K562 (cell line): ENCODE results near the gene LAGE3. TPM values are rescaled to one million over a fixed set of nuclear protein-coding genes. Genes with fewer than 3 reads are reported as not detected.

Source experiments
- ATAC-seq: fragments of 200-7000 bp; cut with Tn5 transposase; 3 replicates; pipeline ENCODE4 v1.9.1; 2020; ENCODE audit warnings: moderate library complexity
- BruUV-seq: library from RNA; stranded (reverse); fragments of 400-500 nt; replicated peaks from 2 replicates; lab custom pipeline; 2021; lab: Mats Ljungman, UMichigan
- CTCF ChIA-PET: fragments of 300-600 bp; formaldehyde crosslinking; extraction: SDS; loops from one replicate; lab custom pipeline; 2021; ENCODE audit warnings: low intra/inter-chr PET ratio; lab: Yijun Ruan, JAX
- POLR2A ChIA-PET: fragments of 300-600, 350-650 bp; sonication (Branson Sonifier 250); formaldehyde crosslinking; extraction: SDS; loops from one replicate; lab custom pipeline; 2021; ENCODE audit warnings: antibody characterized with exemption, inconsistent platforms; lab: Yijun Ruan, JAX
- DNase-seq, 4 experiments: peaks; one replicate each; pipeline versions ENCODE4 v3.0.0 to v3.0.0-alpha.2; 2011 to 2018; ENCODE audit warnings: low spot score in 3 of 4, mixed read lengths in 3 of 4; ENCODE audit errors: extremely low read depth in 1 of 4
- FAIRE-seq: peaks from 2 replicates; lab custom pipeline; 2011; peaks lifted over from hg19 to GRCh38; lab: Jason Lieb, UNC
- H2AFZ ChIP-seq: 2 replicates; pipeline ENCODE4 v1.6.0; 2011; ENCODE audit warnings: low read depth, low read length, control low read depth, inconsistent platforms
- H3K27ac ChIP-seq: fragments of 200-600 bp; 3 replicates; pipeline ENCODE4 v1.8.0; 2011; ENCODE audit warnings: low read depth, mild to moderate bottlenecking, control low read depth, inconsistent platforms, low read length, moderate library complexity, mixed read lengths; ENCODE audit errors: extremely low read depth
- H3K27me3 ChIP-seq, 2 experiments: fragments of 300-600 bp in 1 of 2; 2 replicates in 1 of 2; 3 replicates in 1 of 2; pipeline versions ENCODE4 v1.6.0 to v1.8.0; 2011; ENCODE audit warnings: inconsistent platforms in 2 of 2, low read length in 2 of 2, mild to moderate bottlenecking in 1 of 2, mixed read lengths in 1 of 2, moderate library complexity in 1 of 2; ENCODE audit not compliant: control insufficient read depth in 2 of 2, insufficient read depth in 2 of 2
- H3K36me3 ChIP-seq: fragments of 300-600 bp; 3 replicates; pipeline ENCODE4 v1.8.0; 2011; ENCODE audit warnings: mild to moderate bottlenecking, low read length, inconsistent platforms; ENCODE audit not compliant: control insufficient read depth, insufficient read depth
- H3K4me1 ChIP-seq, 2 experiments: fragments of 200-600 bp in 1 of 2; replicated peaks in 1 of 2; 2 replicates in 1 of 2; 3 replicates in 1 of 2; pipeline versions ENCODE4 v1.5.1 to v1.8.0; 2011; ENCODE audit warnings: inconsistent platforms in 2 of 2, low read length in 2 of 2, mild to moderate bottlenecking in 1 of 2, mixed read lengths in 1 of 2, moderate library complexity in 1 of 2; ENCODE audit not compliant: control insufficient read depth in 2 of 2, insufficient read depth in 2 of 2
- H3K4me2 ChIP-seq: 2 replicates; pipeline ENCODE4 v1.6.1; 2011; ENCODE audit warnings: low read length, control low read depth, inconsistent platforms, mixed read lengths; ENCODE audit not compliant: insufficient read depth
- H3K4me3 ChIP-seq: fragments of 200-600 bp; sonication (generic), shearing (Covaris generic); 2 replicates; pipeline ENCODE4 v1.5.1; 2016; ENCODE audit warnings: control low read depth, inconsistent platforms
- H3K79me2 ChIP-seq: fragments of 200-600 bp; 3 replicates; pipeline ENCODE4 v1.8.0; 2011; ENCODE audit warnings: low read length, inconsistent platforms; ENCODE audit not compliant: control insufficient read depth, insufficient read depth
- H3K9ac ChIP-seq, 2 experiments: 2 replicates each; pipeline versions ENCODE4 v1.6.0 to v1.6.1; 2011; ENCODE audit warnings: low read depth in 2 of 2, low read length in 2 of 2, control low read depth in 1 of 2, inconsistent platforms in 1 of 2, mild to moderate bottlenecking in 1 of 2, mixed read lengths in 1 of 2; ENCODE audit not compliant: insufficient read depth in 1 of 2
- H3K9me1 ChIP-seq: one replicate; pipeline ENCODE4 v1.6.0; 2011; ENCODE audit warnings: inconsistent platforms, mild to moderate bottlenecking, low read length, moderate library complexity; ENCODE audit not compliant: control insufficient read depth, insufficient read depth
- H3K9me3 ChIP-seq: replicated peaks from 2 replicates; pipeline ENCODE4 v1.5.1; 2011; ENCODE audit warnings: low read depth, low read length, inconsistent platforms; ENCODE audit not compliant: control insufficient read depth, insufficient read depth
- H4K20me1 ChIP-seq: replicated peaks from 2 replicates; pipeline ENCODE4 v1.6.1; 2011; ENCODE audit warnings: low read length, inconsistent platforms, mixed read lengths; ENCODE audit not compliant: control insufficient read depth, insufficient read depth
- KLF10 ChIP-seq: fragments of 250-450 bp; sonication (Bioruptor Pico); IDR thresholded peaks from 2 replicates; pipeline ENCODE4 v1.6.1; 2021; ENCODE audit warnings: matching md5 sums
- POLR2A ChIP-seq: fragments of 450-650 bp; conservative IDR thresholded peaks from 2 replicates; pipeline ENCODE4 v1.6.1; 2016
- POLR2G ChIP-seq: fragments of 200-400 bp; formaldehyde crosslinking; IDR thresholded peaks from 2 replicates; pipeline ENCODE4 v1.6.1; 2017; ENCODE audit warnings: low read depth, mild to moderate bottlenecking, antibody characterized with exemption, low read length, moderate library complexity
- WGBS: fragments of 100-300 bp; shearing (Covaris generic); methylation state at CpG from one replicate; pipeline ENCODE4 v1.1.6; 2016; ENCODE audit warnings: low coverage, mixed read lengths; ENCODE audit not compliant: insufficient coverage; ENCODE audit errors: missing lambda C conversion rate; 5-methylcytosine and 5-hydroxymethylcytosine counted together
- in situ Hi-C: fragments of 300-500 bp; cut with MboI; formaldehyde crosslinking; loops from 4 replicates; pipeline ENCODE4 v1.15.0; 2018; ENCODE audit warnings: inconsistent platforms, mixed read lengths
- intact Hi-C: fragments of 100-400 bp; cut with micrococcal nuclease; formaldehyde crosslinking; loops from 2 replicates; pipeline ENCODE4 v1.14.2; 2022
- polyA plus RNA-seq, 8 experiments: library from polyadenylated mRNA; depleted of rRNA in 4 of 8; stranded (reverse) in 5 of 8; unstranded in 3 of 8; fragments of >200 nt; fragmentation: Nextera tagmentation in 2 of 8; fragmentation: Illumina TruSeq in 1 of 8; extraction: Ambion mirVana in 2 of 8; extraction: Trizol in 1 of 8; gene quantifications; 2 replicates each; pipeline versions ENCODE4 v1.2.1 to v1.2.3, GENCODE V29; 2011 to 2014; ENCODE audit warnings: inconsistent platforms in 1 of 8, missing spikeins in 1 of 8
- total RNA-seq, 7 experiments: library from RNA; depleted of rRNA in 6 of 7; stranded (reverse); fragments of >200 nt in 6 of 7; fragmentation: Illumina TruSeq in 2 of 7; extraction: Trizol in 2 of 7; gene quantifications; 2 replicates each; pipeline versions ENCODE4 v1.2.1 to v1.2.3, GENCODE V29; 2011 to 2021; ENCODE audit warnings: low replicate concordance in 1 of 7

Gene LAGE3
- total and polyA plus RNA-seq, 9 of the 15 experiments (the other 6 are each of a cell fraction or from before 2014, with no cell fraction given), result 28.2 to 125 (median 35.8) TPM

DNA sequence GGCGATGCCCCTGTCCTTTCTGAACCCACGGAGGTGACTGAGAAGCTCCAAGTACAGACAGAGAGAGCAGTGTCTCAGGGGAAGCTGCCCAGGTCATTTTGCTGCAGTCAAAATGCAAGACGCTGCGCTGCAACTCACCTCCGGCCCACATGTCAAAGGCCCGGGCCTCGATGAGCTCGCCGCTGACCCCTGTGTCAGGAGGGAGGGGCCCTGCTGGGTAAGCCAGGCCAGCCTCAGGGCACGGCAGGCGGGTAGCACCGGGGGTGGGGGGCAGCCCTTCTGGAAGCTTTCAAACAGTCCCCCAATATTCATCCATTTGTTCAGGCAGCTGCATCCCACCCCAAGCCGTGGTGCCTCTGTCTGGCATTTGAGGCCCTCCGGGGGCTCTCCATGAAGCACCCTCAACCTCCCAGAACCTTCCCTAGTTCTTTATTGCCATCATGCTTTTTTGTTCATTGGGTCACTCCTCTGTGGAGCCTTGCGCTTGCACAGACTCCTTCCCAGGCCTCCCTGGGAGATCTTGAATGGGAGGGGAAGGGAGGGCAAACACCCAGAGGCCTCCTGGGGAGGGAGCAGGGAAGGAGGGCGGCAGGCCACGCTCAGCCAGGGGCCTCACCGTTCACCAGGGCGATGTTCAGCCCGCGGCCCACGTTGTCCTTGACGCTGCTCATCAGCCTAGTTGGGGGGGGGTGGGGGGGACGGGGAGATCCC lies 28.7 kb upstream of the LAGE3 start:
- intact Hi-C loops (no loop called here), in situ Hi-C loops (no loop called here)
- H3K27me3 ChIP-seq, result no peaks in the 10 kb centered on the region
- FAIRE-seq (no peak), ATAC-seq (no peak), DNase-seq (no peak)
- H3K4me2 ChIP-seq, result no peak overlapping the region
- H3K4me1 ChIP-seq, result peaks cover 6 to 12% of the 10 kb centered on the region in 2 experiments; a peak in 3 of 5 replicates
- CTCF ChIA-PET, result no interaction called here
- H2AFZ ChIP-seq, result no peak overlapping the region
- H3K4me3 ChIP-seq, result no peak overlapping the region
- H3K79me2 ChIP-seq, result no peaks in the 10 kb centered on the region
- POLR2A ChIA-PET, result interaction anchor here (1.2 kb wide), 1 partner anchor 12 kb away, joined by 4 read pairs; no protein-coding TSS in a partner anchor
- no peaks in the 10 kb centered on the region; the same call in 1 of the 2 replicates for H3K9me3 ChIP-seq
- H3K36me3 ChIP-seq, result peaks cover 67% of the 10 kb centered on the region; the same call in 2 of the 3 replicates
- no peaks in the 10 kb centered on the region; the same call in 1 of the 2 replicates for H4K20me1 ChIP-seq
- TF ChIP-seq KLF10 (CRISPR knock-in tag) (no peak), POLR2A (0 out of 2 replicates have a peak, but pooled peaks have one; percentile 1), POLR2G (peak; percentile 15)
- H3K9ac ChIP-seq, result peak overlapping the region in 1 of 2 experiments; percentile 17; a peak in 1 of 4 replicates
- no peak overlapping the region for H3K27ac ChIP-seq
- BruUV-seq, result no TSS peak
- 94% methylated on average over 5 of the region's 24 CpGs for WGBS
- H3K9me1 ChIP-seq, result no peaks in the 10 kb centered on the region
